SK-N-SH treated with all-trans-retinoic acid at 6 μM for 48 hours (cell line): ENCODE results near the gene DNLZ.

Source experiments
- BACH2 ChIP-seq: fragments of 250-450 bp; sonication (Bioruptor Pico); IDR thresholded peaks from 2 replicates; pipeline ENCODE4 v1.9.0; 2021; ENCODE audit warnings: mild to moderate bottlenecking, borderline replicate concordance
- CSDC2 ChIP-seq: fragments of 250-450 bp; sonication (Bioruptor Pico); IDR thresholded peaks from 2 replicates; pipeline ENCODE4 v1.5.0; 2020; ENCODE audit warnings: mild to moderate bottlenecking, moderate library complexity
- CSRNP3 ChIP-seq: fragments of 250-450 bp; sonication (Bioruptor Pico); IDR thresholded peaks from 2 replicates; pipeline ENCODE4 v1.5.1; 2021; ENCODE audit warnings: mild to moderate bottlenecking, moderate library complexity
- GLIS3 ChIP-seq: fragments of 250-450 bp; sonication (Bioruptor Pico); IDR thresholded peaks from 2 replicates; pipeline ENCODE4 v1.5.0; 2020; ENCODE audit warnings: mild to moderate bottlenecking, moderate library complexity
- ISL1 ChIP-seq: fragments of 250-450 bp; sonication (Bioruptor Pico); IDR thresholded peaks from 2 replicates; pipeline ENCODE4 v2.1.2; 2022; ENCODE audit warnings: mild to moderate bottlenecking, moderate library complexity
- OSR1 ChIP-seq: fragments of 250-450 bp; sonication (Bioruptor Pico); IDR thresholded peaks from 2 replicates; pipeline ENCODE4 v1.8.0; 2022; ENCODE audit warnings: moderate library complexity, mild to moderate bottlenecking, inconsistent platforms
- PATZ1 ChIP-seq: fragments of 250-450 bp; sonication (Bioruptor Pico); IDR thresholded peaks from 2 replicates; pipeline ENCODE4 v1.8.0; 2020; ENCODE audit warnings: mild to moderate bottlenecking, moderate library complexity, borderline replicate concordance
- RARB ChIP-seq: fragments of 250-450 bp; sonication (Bioruptor Pico); IDR thresholded peaks from 2 replicates; pipeline ENCODE4 v1.8.0; 2021; ENCODE audit warnings: mild to moderate bottlenecking, moderate library complexity
- TOX ChIP-seq: fragments of 250-450 bp; sonication (Bioruptor Pico); IDR thresholded peaks from 2 replicates; pipeline ENCODE4 v1.8.0; 2021; ENCODE audit warnings: mild to moderate bottlenecking, moderate library complexity, borderline replicate concordance
- ZC3H10 ChIP-seq: fragments of 250-450 bp; sonication (Bioruptor Pico); IDR thresholded peaks from 2 replicates; pipeline ENCODE4 v1.5.1; 2021; ENCODE audit warnings: mild to moderate bottlenecking, moderate library complexity
- ZNF565 ChIP-seq: fragments of 450-650 bp; formaldehyde crosslinking; conservative IDR thresholded peaks from 2 replicates; pipeline ENCODE4 v1.5.0; 2020; ENCODE audit warnings: low read depth, mild to moderate bottlenecking, moderate library complexity
- TF ChIP-seq, protein P1 (sequence below): fragments of 250-450 bp; sonication (Bioruptor Pico); IDR thresholded peaks from 2 replicates; pipeline ENCODE4 v1.8.0; 2021; ENCODE audit warnings: low read depth, mild to moderate bottlenecking, moderate library complexity, borderline replicate concordance

GRCh38 chr9:136318111-136318775, 45.3 kb downstream of the DNLZ start:
- no peak for TF ChIP-seq OSR1
- no peak for TF ChIP-seq RARB
- no peak for TF ChIP-seq PATZ1 (CRISPR knock-in tag)
- TF ChIP-seq CSRNP3 (CRISPR knock-in tag): no peak
- no peak for TF ChIP-seq GLIS3
- no peak for TF ChIP-seq TOX
- TF ChIP-seq BACH2: no peak
- TF ChIP-seq, protein P1, sequence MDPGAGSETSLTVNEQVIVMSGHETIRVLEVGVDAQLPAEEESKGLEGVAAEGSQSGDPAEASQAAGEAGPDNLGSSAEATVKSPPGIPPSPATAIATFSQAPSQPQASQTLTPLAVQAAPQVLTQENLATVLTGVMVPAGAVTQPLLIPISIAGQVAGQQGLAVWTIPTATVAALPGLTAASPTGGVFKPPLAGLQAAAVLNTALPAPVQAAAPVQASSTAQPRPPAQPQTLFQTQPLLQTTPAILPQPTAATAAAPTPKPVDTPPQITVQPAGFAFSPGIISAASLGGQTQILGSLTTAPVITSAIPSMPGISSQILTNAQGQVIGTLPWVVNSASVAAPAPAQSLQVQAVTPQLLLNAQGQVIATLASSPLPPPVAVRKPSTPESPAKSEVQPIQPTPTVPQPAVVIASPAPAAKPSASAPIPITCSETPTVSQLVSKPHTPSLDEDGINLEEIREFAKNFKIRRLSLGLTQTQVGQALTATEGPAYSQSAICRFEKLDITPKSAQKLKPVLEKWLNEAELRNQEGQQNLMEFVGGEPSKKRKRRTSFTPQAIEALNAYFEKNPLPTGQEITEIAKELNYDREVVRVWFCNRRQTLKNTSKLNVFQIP (CRISPR knock-in tag): no peak
- no peak for TF ChIP-seq ZNF565
- TF ChIP-seq ISL1 (CRISPR knock-in tag): no peak
- no peak for TF ChIP-seq CSDC2 (CRISPR knock-in tag)
- no peak for TF ChIP-seq ZC3H10 (CRISPR knock-in tag)
